K562 (cell line): Measurements from ENCODE around the gene PELI3. TPM values are rescaled to one million over a fixed set of nuclear protein-coding genes. Genes with fewer than 3 reads are reported as not detected.

Experiments used
- ARNT ChIP-seq, 2 experiments: fragments of 450-650 bp; IDR thresholded peaks; 2 replicates each; pipeline ENCODE4 v1.6.1; 2016; ENCODE audit warnings: mild to moderate bottlenecking in 1 of 2
- COPS2 ChIP-seq: fragments of 450-650 bp; conservative IDR thresholded peaks from 2 replicates; pipeline ENCODE4 v1.6.1; 2016; ENCODE audit warnings: mild to moderate bottlenecking, moderate library complexity
- CTBP1 ChIP-seq: fragments of 450-650 bp; IDR thresholded peaks from 2 replicates; pipeline ENCODE4 v1.6.1; 2016; ENCODE audit warnings: borderline replicate concordance
- FOXP1 ChIP-seq: sonication (generic); formaldehyde crosslinking; IDR thresholded peaks from 2 replicates; pipeline ENCODE4 v1.8.0; 2022; ENCODE audit warnings: mild to moderate bottlenecking, missing genetic modification reagents
- HDAC8 ChIP-seq: fragments of 450-650 bp; IDR thresholded peaks from 2 replicates; pipeline ENCODE4 v1.6.1; 2016; ENCODE audit warnings: mild to moderate bottlenecking, missing genetic modification characterization, moderate library complexity, missing compliant biosample characterization
- HNRNPK ChIP-seq: fragments of 200-400 bp; formaldehyde crosslinking; IDR thresholded peaks from one replicate; pipeline ENCODE4 v1.6.1; 2018; ENCODE audit warnings: mild to moderate bottlenecking, low read depth, low read length; ENCODE audit not compliant: poor library complexity, severe bottlenecking
- HNRNPL ChIP-seq: fragments of 200-400 bp; formaldehyde crosslinking; IDR thresholded peaks from 2 replicates; pipeline ENCODE4 v1.6.1; 2017; ENCODE audit warnings: low read depth, mild to moderate bottlenecking, low read length
- NBN ChIP-seq: fragments of 450-650 bp; IDR thresholded peaks from 2 replicates; pipeline ENCODE4 v1.6.1; 2016; ENCODE audit warnings: low read depth, mild to moderate bottlenecking
- NR2C2 ChIP-seq, 2 experiments: fragments of 200-800 bp in 1 of 2; sonication (Bioruptor generic) in 1 of 2; sonication (generic) in 1 of 2; formaldehyde crosslinking in 1 of 2; IDR thresholded peaks; 2 replicates each; pipeline versions ENCODE4 v1.6.1 to v1.8.0; 2016 to 2022; ENCODE audit warnings: mild to moderate bottlenecking in 1 of 2, missing compliant biosample characterization in 1 of 2, missing genetic modification characterization in 1 of 2, missing genetic modification reagents in 1 of 2
- PHB ChIP-seq: fragments of 250-450 bp; sonication (Bioruptor Pico); IDR thresholded peaks from 2 replicates; pipeline ENCODE4 v1.5.0; 2021
- ZNF121 ChIP-seq: sonication (generic); formaldehyde crosslinking; conservative IDR thresholded peaks from 2 replicates; pipeline ENCODE4 v1.8.0; 2022; ENCODE audit warnings: missing genetic modification reagents
- ZNF140 ChIP-seq: fragments of 250-450 bp; sonication (Bioruptor Pico); IDR thresholded peaks from 2 replicates; pipeline ENCODE4 v1.8.0; 2021; ENCODE audit warnings: moderate library complexity, mild to moderate bottlenecking, inconsistent platforms
- ZNF23 ChIP-seq: fragments of 250-450 bp; sonication (Bioruptor Pico); IDR thresholded peaks from 2 replicates; pipeline ENCODE4 v1.4.0; 2020; ENCODE audit warnings: mild to moderate bottlenecking
- ZNF551 ChIP-seq: fragments of 250-450 bp; sonication (Bioruptor Pico); IDR thresholded peaks from 2 replicates; pipeline ENCODE4 v1.5.0; 2021; ENCODE audit warnings: mild to moderate bottlenecking, moderate library complexity
- polyA plus RNA-seq, 8 experiments: library from polyadenylated mRNA; depleted of rRNA in 4 of 8; stranded (reverse) in 5 of 8; unstranded in 3 of 8; fragments of >200 nt; fragmentation: Nextera tagmentation in 2 of 8; fragmentation: Illumina TruSeq in 1 of 8; extraction: Ambion mirVana in 2 of 8; extraction: Trizol in 1 of 8; gene quantifications; 2 replicates each; pipeline versions ENCODE4 v1.2.1 to v1.2.3, GENCODE V29; 2011 to 2014; ENCODE audit warnings: inconsistent platforms in 1 of 8, missing spikeins in 1 of 8
- total RNA-seq, 7 experiments: library from RNA; depleted of rRNA in 6 of 7; stranded (reverse); fragments of >200 nt in 6 of 7; fragmentation: Illumina TruSeq in 2 of 7; extraction: Trizol in 2 of 7; gene quantifications; 2 replicates each; pipeline versions ENCODE4 v1.2.1 to v1.2.3, GENCODE V29; 2011 to 2021; ENCODE audit warnings: low replicate concordance in 1 of 7
- TF ChIP-seq, protein P1 (sequence below): fragments of 450-650 bp; IDR thresholded peaks from 2 replicates; pipeline ENCODE4 v1.6.1; 2016; ENCODE audit warnings: missing biosample characterization, missing genetic modification characterization
- TF ChIP-seq, protein P2 (sequence below), 3 experiments: IDR thresholded peaks in 2 of 3; conservative IDR thresholded peaks in 1 of 3; 2 replicates each; pipeline ENCODE4 v1.5.1; 2011 to 2012; ENCODE audit warnings: low read length in 3 of 3, mild to moderate bottlenecking in 3 of 3, control low read depth in 2 of 3, improper control_type of control experiment in 1 of 3, inconsistent platforms in 1 of 3, low read depth in 1 of 3, mixed read lengths in 1 of 3, moderate library complexity in 1 of 3; ENCODE audit not compliant: insufficient read depth in 2 of 3
- TF ChIP-seq, protein P3 (sequence below): IDR thresholded peaks from 2 replicates; pipeline ENCODE4 v1.6.1; 2011; ENCODE audit warnings: borderline replicate concordance, low read depth, mild to moderate bottlenecking, moderate library complexity, low read length; ENCODE audit not compliant: insufficient read depth, poor library complexity, severe bottlenecking
- TF ChIP-seq, protein P4 (sequence below): fragments of 250-450 bp; sonication (Bioruptor Pico); IDR thresholded peaks from 2 replicates; pipeline ENCODE4 v1.5.0; 2022; ENCODE audit warnings: mild to moderate bottlenecking

PELI3 gene
- total and polyA plus RNA-seq, 9 of the 15 experiments (the other 6 are each of a cell fraction or from before 2014, with no cell fraction given): 0.17 to 4.2 (median 1.9) TPM

DNA sequence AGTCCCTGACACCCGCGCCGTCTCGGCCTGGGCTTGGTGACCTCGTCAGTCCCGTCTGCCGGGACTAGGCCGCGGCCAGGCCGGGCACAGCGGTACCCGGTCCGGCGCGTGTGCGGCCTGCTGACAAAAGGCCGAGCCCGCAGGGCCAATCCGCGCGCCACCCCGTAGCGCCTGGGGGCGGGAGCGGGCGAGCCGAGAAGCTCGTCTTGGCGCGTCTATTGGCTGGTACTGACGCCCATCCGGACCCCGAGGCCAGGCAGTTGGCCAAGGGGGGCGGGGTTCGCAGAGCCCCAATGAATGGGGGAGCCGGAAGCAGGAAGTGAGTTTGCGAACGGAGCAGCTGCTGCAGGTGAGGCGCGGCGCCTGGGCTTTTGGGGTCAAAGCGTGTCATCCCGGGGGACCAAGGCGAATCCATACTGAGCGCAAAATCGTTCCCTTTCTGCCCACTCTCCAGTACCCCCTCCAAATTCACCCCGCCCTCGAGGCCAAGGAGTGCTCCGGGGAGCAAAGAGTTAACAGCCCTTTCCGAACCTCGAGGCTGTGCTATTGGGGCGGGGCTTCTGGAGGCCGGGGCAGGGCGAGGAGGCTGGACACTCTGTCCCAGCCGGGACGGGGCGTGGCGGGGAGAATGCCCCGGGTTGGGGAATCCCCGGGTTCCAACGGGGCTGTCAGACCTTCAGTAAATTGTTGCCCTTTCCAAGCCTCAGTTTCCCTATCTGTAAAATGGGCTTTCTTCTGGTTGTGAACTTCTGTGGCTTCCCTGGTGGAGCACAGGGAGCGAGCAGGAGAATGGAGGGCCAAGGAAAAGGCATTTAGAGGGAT is 13.6 kb downstream of the PELI3 start, which contains the start of gene DPP3 (continued):
- TF ChIP-seq, protein P1, sequence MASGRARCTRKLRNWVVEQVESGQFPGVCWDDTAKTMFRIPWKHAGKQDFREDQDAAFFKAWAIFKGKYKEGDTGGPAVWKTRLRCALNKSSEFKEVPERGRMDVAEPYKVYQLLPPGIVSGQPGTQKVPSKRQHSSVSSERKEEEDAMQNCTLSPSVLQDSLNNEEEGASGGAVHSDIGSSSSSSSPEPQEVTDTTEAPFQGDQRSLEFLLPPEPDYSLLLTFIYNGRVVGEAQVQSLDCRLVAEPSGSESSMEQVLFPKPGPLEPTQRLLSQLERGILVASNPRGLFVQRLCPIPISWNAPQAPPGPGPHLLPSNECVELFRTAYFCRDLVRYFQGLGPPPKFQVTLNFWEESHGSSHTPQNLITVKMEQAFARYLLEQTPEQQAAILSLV: no peak
- TF ChIP-seq ZNF121 (CRISPR knock-in tag): no peak
- peak in 1 of 2 experiments; percentile 55; a peak in 1 of 4 replicates for TF ChIP-seq ARNT (IDR thresholded peaks at IDR 0.05)
- no peak for TF ChIP-seq HNRNPK
- TF ChIP-seq HNRNPL: peak; percentile 84
- no peak; the same call in none of the 2 replicates for TF ChIP-seq FOXP1 (CRISPR knock-in tag)
- no peak for TF ChIP-seq ZNF23 (CRISPR knock-in tag)
- TF ChIP-seq NR2C2 (CRISPR knock-in tag; IDR thresholded peaks at IDR 0.05): peak; percentile 51; the same call in 1 of the 2 replicates
- TF ChIP-seq NR2C2 (tag; IDR thresholded peaks at IDR 0.05): peak; percentile 81
- TF ChIP-seq PHB (CRISPR knock-in tag): no peak
- no peak for TF ChIP-seq ZNF551
- peak; percentile 56; the same call in 1 of the 2 replicates for TF ChIP-seq CTBP1
- TF ChIP-seq, protein P2, sequence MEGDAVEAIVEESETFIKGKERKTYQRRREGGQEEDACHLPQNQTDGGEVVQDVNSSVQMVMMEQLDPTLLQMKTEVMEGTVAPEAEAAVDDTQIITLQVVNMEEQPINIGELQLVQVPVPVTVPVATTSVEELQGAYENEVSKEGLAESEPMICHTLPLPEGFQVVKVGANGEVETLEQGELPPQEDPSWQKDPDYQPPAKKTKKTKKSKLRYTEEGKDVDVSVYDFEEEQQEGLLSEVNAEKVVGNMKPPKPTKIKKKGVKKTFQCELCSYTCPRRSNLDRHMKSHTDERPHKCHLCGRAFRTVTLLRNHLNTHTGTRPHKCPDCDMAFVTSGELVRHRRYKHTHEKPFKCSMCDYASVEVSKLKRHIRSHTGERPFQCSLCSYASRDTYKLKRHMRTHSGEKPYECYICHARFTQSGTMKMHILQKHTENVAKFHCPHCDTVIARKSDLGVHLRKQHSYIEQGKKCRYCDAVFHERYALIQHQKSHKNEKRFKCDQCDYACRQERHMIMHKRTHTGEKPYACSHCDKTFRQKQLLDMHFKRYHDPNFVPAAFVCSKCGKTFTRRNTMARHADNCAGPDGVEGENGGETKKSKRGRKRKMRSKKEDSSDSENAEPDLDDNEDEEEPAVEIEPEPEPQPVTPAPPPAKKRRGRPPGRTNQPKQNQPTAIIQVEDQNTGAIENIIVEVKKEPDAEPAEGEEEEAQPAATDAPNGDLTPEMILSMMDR (IDR thresholded peaks at IDR 0.05 in 2 of 3, conservative IDR thresholded peaks at IDR 0.05 in 1 of 3; ENCODE audit: insufficient read depth in 2 of 3, low read depth in 1 of 3, low read length in 3 of 3): no peak
- TF ChIP-seq COPS2: no peak
- no peak for TF ChIP-seq ZNF140 (CRISPR knock-in tag)
- TF ChIP-seq NBN: 0 out of 2 replicates have a peak, but pooled peaks have one; percentile 33
- TF ChIP-seq, protein P3, sequence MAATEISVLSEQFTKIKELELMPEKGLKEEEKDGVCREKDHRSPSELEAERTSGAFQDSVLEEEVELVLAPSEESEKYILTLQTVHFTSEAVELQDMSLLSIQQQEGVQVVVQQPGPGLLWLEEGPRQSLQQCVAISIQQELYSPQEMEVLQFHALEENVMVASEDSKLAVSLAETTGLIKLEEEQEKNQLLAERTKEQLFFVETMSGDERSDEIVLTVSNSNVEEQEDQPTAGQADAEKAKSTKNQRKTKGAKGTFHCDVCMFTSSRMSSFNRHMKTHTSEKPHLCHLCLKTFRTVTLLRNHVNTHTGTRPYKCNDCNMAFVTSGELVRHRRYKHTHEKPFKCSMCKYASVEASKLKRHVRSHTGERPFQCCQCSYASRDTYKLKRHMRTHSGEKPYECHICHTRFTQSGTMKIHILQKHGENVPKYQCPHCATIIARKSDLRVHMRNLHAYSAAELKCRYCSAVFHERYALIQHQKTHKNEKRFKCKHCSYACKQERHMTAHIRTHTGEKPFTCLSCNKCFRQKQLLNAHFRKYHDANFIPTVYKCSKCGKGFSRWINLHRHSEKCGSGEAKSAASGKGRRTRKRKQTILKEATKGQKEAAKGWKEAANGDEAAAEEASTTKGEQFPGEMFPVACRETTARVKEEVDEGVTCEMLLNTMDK: no peak
- TF ChIP-seq HDAC8 (tag): no peak
- TF ChIP-seq, protein P4, sequence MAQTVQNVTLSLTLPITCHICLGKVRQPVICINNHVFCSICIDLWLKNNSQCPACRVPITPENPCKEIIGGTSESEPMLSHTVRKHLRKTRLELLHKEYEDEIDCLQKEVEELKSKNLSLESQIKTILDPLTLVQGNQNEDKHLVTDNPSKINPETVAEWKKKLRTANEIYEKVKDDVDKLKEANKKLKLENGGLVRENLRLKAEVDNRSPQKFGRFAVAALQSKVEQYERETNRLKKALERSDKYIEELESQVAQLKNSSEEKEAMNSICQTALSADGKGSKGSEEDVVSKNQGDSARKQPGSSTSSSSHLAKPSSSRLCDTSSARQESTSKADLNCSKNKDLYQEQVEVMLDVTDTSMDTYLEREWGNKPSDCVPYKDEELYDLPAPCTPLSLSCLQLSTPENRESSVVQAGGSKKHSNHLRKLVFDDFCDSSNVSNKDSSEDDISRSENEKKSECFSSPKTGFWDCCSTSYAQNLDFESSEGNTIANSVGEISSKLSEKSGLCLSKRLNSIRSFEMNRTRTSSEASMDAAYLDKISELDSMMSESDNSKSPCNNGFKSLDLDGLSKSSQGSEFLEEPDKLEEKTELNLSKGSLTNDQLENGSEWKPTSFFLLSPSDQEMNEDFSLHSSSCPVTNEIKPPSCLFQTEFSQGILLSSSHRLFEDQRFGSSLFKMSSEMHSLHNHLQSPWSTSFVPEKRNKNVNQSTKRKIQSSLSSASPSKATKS: no peak
